HG03066 (cell line): Measurements from ENCODE around the gene CELF4.

Experiments
- ATAC-seq: cut with Tn5 transposase; IDR thresholded peaks from one replicate; pipeline ENCODE4 v1.9.1; 2021; ENCODE audit warnings: low read depth; ENCODE audit not compliant: unreplicated experiment

Gene CELF4

GRCh38 chr18:37422596-37422995, 143.0 kb downstream of the CELF4 start:
- no peak for ATAC-seq

- no peak for ATAC-seq
Observed at GRCh38 chr18:37422116-37422515, 143.5 kb downstream of the CELF4 start.

- no peak for ATAC-seq
Observed at GRCh38 chr18:37421341-37422077, 144.1 kb downstream of the CELF4 start.

GRCh38 chr18:37420315-37420880, 145.2 kb downstream of the CELF4 start:
- no peak for ATAC-seq

- ATAC-seq, result no peak
Observed at GRCh38 chr18:37419866-37420265, 145.7 kb downstream of the CELF4 start.

- ATAC-seq, result no peak
Observed at GRCh38 chr18:37419315-37419714, 146.3 kb downstream of the CELF4 start.

- ATAC-seq, result no peak
Observed at GRCh38 chr18:37414816-37415215, 150.8 kb downstream of the CELF4 start.

GRCh38 chr18:37412829-37413228, 152.8 kb downstream of the CELF4 start:
- ATAC-seq, result no peak

- no peak for ATAC-seq
Observed at GRCh38 chr18:37412333-37412732, 153.3 kb downstream of the CELF4 start.

- no peak for ATAC-seq
Observed at GRCh38 chr18:37409878-37410277, 155.7 kb downstream of the CELF4 start.

- ATAC-seq, result no peak
Observed at GRCh38 chr18:37408676-37409265, 156.8 kb downstream of the CELF4 start.

- no peak for ATAC-seq
Observed at GRCh38 chr18:37407571-37407970, 158.0 kb downstream of the CELF4 start.

GRCh38 chr18:37405772-37406171, 159.8 kb downstream of the CELF4 start:
- no peak for ATAC-seq

GRCh38 chr18:37405229-37405628, 160.4 kb downstream of the CELF4 start:
- ATAC-seq, result no peak

- ATAC-seq, result no peak
Observed at GRCh38 chr18:37403788-37404187, 161.8 kb downstream of the CELF4 start.

GRCh38 chr18:37403100-37403781, 162.4 kb downstream of the CELF4 start:
- no peak for ATAC-seq

- no peak for ATAC-seq
Observed at GRCh38 chr18:37402735-37403099, 162.9 kb downstream of the CELF4 start.

- ATAC-seq, result no peak
Observed at GRCh38 chr18:37400802-37401201, 164.8 kb downstream of the CELF4 start.

GRCh38 chr18:37398248-37398920, 167.2 kb downstream of the CELF4 start:
- ATAC-seq, result no peak

GRCh38 chr18:37397814-37398213, 167.8 kb downstream of the CELF4 start:
- ATAC-seq, result no peak
